Measurements from ENCODE around the gene CUEDC2. TPM values are rescaled to one million over a fixed set of nuclear protein-coding genes. Genes with fewer than 3 reads are reported as not detected.

CUEDC2 gene
- polyA plus RNA-seq, 1 donor from 2014 or later: 169 TPM

DNA sequence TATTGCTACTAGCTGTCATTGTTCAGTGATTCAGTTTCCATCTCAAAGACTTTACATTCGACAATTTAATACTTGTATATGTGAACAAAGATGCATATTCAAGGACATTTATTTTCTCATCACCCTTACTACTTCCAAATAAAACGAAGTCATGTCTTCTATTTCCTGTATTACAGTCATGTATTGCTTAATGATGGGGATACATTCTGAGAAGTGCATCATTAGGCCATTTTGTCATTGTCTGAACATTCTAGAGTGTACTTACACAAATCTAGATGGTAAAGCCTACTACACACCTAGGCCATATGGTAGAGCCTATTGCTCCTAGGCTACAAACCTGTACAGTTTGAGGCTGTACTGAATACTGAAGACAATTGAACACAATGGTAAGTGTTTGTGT, 12.5 kb upstream of the CUEDC2 start:
- no peaks in the 10 kb centered on the region for H3K9me2 ChIP-seq (ENCODE audit: insufficient read depth, low read length)
- H4K20me1 ChIP-seq (ENCODE audit: insufficient read depth): no peaks in the 10 kb centered on the region
- TF ChIP-seq RAD21 (conservative IDR thresholded peaks at IDR 0.05) (no peak), EP300 (conservative IDR thresholded peaks at IDR 0.05; ENCODE audit: poor library complexity, severe bottlenecking) (no peak)
- H3F3A ChIP-seq (ENCODE audit: insufficient read depth, low read length, poor library complexity, severe bottlenecking): no peaks in the 10 kb centered on the region
- H3K27ac ChIP-seq (ENCODE audit: low read length): no peak overlapping the region
- no peak overlapping the region for H2AFZ ChIP-seq (ENCODE audit: low read depth, low read length)
- no peaks in the 10 kb centered on the region for H3K9me3 ChIP-seq (ENCODE audit: low read length)
- no peaks in the 10 kb centered on the region for H3K36me3 ChIP-seq (ENCODE audit: insufficient read depth, low read length)
- H3K79me2 ChIP-seq (replicated peaks; ENCODE audit: insufficient read depth, low read length): no peaks in the 10 kb centered on the region
- H3K4me3 ChIP-seq (ENCODE audit: low read length): no peak overlapping the region
- no peaks in the 10 kb centered on the region for H3K27me3 ChIP-seq (ENCODE audit: insufficient read depth, low read depth, low read length)
- H3K4me2 ChIP-seq (ENCODE audit: low read length): no peak overlapping the region
- no peak overlapping the region for H3K9ac ChIP-seq (ENCODE audit: low read length)

DNA sequence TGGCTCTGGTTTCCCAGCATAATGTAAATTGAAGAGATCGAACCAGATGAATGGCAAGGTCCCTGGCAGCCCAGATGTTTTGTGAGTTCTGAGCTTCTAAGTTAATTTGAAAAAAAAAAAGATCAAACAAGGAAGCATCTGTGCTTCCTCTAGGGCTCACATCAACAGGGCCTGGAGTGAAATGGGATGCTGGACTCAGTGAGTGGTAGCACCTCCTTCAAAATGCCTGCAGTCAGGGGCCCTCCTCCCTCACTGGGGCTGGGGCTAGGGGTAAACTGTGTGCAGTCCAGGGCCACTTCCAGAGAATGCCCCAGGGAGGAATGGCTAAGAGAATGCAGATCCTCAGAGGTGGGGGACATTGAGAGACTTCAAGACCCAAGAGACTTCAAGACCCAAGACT, 6.0 kb upstream of the CUEDC2 start:
- H3K9me2 ChIP-seq (ENCODE audit: insufficient read depth, low read length): no peaks in the 10 kb centered on the region
- no peaks in the 10 kb centered on the region for H3K79me2 ChIP-seq (replicated peaks; ENCODE audit: insufficient read depth, low read length)
- H3K4me3 ChIP-seq (ENCODE audit: low read length): no peak overlapping the region
- H3K9me3 ChIP-seq (ENCODE audit: low read length): no peaks in the 10 kb centered on the region
- no peaks in the 10 kb centered on the region for H4K20me1 ChIP-seq (ENCODE audit: insufficient read depth)
- no peaks in the 10 kb centered on the region for H3K36me3 ChIP-seq (ENCODE audit: insufficient read depth, low read length)
- no peak overlapping the region for H3K4me2 ChIP-seq (ENCODE audit: low read length)
- no peak overlapping the region for H3K9ac ChIP-seq (ENCODE audit: low read length)
- no peak overlapping the region for H2AFZ ChIP-seq (ENCODE audit: low read depth, low read length)
- no peak for TF ChIP-seq POLR2AphosphoS5 (IDR thresholded peaks at IDR 0.05)
- H3K27ac ChIP-seq (ENCODE audit: low read length): no peak overlapping the region
- H3K27me3 ChIP-seq (ENCODE audit: insufficient read depth, low read depth, low read length): peaks cover 10% of the 10 kb centered on the region
- H3F3A ChIP-seq (ENCODE audit: insufficient read depth, low read length, poor library complexity, severe bottlenecking): no peaks in the 10 kb centered on the region

DNA sequence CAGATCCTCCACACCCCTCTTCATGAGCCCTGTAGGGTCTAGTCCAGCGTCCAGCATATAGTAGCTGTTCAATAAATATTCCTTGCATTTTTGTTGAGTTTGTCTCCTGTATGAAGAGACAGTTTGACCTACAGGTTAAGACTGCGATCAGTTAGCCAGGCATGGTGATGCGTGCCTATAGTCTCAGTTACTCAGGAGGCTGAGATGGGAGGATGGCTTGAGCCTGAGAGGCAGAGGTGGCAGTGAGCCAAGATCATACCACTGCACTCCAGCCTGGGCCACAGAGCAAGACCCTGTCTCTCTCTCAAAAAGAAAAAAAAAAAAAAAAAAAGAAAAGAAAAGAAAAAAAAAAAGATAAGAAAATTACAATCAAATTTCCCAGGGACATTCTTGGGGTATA, 5.1 kb upstream of the CUEDC2 start:
- no peaks in the 10 kb centered on the region for H3F3A ChIP-seq (ENCODE audit: insufficient read depth, low read length, poor library complexity, severe bottlenecking)
- TF ChIP-seq EZH2 (IDR thresholded peaks at IDR 0.05; ENCODE audit: borderline replicate concordance, insufficient read depth, low read length, poor library complexity, severe bottlenecking) (no peak), TAF1 (IDR thresholded peaks at IDR 0.05; ENCODE audit: low read depth) (no peak), MXI1 (conservative IDR thresholded peaks at IDR 0.05; ENCODE audit: poor library complexity, severe bottlenecking) (no peak), EP300 (conservative IDR thresholded peaks at IDR 0.05; ENCODE audit: poor library complexity, severe bottlenecking) (no peak), SMC3 (conservative IDR thresholded peaks at IDR 0.05; ENCODE audit: poor library complexity) (no peak), RAD21 (conservative IDR thresholded peaks at IDR 0.05) (no peak), POLR2AphosphoS5 (IDR thresholded peaks at IDR 0.05) (no peak)
- TF ChIP-seq, protein P1, sequence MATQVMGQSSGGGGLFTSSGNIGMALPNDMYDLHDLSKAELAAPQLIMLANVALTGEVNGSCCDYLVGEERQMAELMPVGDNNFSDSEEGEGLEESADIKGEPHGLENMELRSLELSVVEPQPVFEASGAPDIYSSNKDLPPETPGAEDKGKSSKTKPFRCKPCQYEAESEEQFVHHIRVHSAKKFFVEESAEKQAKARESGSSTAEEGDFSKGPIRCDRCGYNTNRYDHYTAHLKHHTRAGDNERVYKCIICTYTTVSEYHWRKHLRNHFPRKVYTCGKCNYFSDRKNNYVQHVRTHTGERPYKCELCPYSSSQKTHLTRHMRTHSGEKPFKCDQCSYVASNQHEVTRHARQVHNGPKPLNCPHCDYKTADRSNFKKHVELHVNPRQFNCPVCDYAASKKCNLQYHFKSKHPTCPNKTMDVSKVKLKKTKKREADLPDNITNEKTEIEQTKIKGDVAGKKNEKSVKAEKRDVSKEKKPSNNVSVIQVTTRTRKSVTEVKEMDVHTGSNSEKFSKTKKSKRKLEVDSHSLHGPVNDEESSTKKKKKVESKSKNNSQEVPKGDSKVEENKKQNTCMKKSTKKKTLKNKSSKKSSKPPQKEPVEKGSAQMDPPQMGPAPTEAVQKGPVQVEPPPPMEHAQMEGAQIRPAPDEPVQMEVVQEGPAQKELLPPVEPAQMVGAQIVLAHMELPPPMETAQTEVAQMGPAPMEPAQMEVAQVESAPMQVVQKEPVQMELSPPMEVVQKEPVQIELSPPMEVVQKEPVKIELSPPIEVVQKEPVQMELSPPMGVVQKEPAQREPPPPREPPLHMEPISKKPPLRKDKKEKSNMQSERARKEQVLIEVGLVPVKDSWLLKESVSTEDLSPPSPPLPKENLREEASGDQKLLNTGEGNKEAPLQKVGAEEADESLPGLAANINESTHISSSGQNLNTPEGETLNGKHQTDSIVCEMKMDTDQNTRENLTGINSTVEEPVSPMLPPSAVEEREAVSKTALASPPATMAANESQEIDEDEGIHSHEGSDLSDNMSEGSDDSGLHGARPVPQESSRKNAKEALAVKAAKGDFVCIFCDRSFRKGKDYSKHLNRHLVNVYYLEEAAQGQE (IDR thresholded peaks at IDR 0.05; ENCODE audit: borderline replicate concordance): no peak
- TF ChIP-seq, protein P2, sequence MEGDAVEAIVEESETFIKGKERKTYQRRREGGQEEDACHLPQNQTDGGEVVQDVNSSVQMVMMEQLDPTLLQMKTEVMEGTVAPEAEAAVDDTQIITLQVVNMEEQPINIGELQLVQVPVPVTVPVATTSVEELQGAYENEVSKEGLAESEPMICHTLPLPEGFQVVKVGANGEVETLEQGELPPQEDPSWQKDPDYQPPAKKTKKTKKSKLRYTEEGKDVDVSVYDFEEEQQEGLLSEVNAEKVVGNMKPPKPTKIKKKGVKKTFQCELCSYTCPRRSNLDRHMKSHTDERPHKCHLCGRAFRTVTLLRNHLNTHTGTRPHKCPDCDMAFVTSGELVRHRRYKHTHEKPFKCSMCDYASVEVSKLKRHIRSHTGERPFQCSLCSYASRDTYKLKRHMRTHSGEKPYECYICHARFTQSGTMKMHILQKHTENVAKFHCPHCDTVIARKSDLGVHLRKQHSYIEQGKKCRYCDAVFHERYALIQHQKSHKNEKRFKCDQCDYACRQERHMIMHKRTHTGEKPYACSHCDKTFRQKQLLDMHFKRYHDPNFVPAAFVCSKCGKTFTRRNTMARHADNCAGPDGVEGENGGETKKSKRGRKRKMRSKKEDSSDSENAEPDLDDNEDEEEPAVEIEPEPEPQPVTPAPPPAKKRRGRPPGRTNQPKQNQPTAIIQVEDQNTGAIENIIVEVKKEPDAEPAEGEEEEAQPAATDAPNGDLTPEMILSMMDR (IDR thresholded peaks at IDR 0.05; ENCODE audit: poor library complexity, severe bottlenecking): no peak
- no peaks in the 10 kb centered on the region for H3K36me3 ChIP-seq (ENCODE audit: insufficient read depth, low read length)
- no peak overlapping the region for H3K27ac ChIP-seq (ENCODE audit: low read length)
- no peak overlapping the region for H3K4me3 ChIP-seq (ENCODE audit: low read length)
- H3K9me2 ChIP-seq (ENCODE audit: insufficient read depth, low read length): no peaks in the 10 kb centered on the region
- H3K27me3 ChIP-seq (ENCODE audit: insufficient read depth, low read depth, low read length): peaks cover 10% of the 10 kb centered on the region
- H3K9me3 ChIP-seq (ENCODE audit: low read length): no peaks in the 10 kb centered on the region
- H4K20me1 ChIP-seq (ENCODE audit: insufficient read depth): no peaks in the 10 kb centered on the region
- H2AFZ ChIP-seq (ENCODE audit: low read depth, low read length): no peak overlapping the region
- H3K4me2 ChIP-seq (ENCODE audit: low read length): no peak overlapping the region
- H3K79me2 ChIP-seq (replicated peaks; ENCODE audit: insufficient read depth, low read length): no peaks in the 10 kb centered on the region
- H3K9ac ChIP-seq (ENCODE audit: low read length): no peak overlapping the region

All from neural cell (in vitro differentiated cells).